Neuronal stem cell (in vitro differentiated cells): ENCODE results near the gene CDC42BPA.

Source experiments
- DNase-seq: peaks from one replicate; pipeline ENCODE4 v3.0.0-alpha.2; 2013; ENCODE audit warnings: low spot score
- H2AFZ ChIP-seq: one replicate; pipeline ENCODE4 v1.6.1; 2013; ENCODE audit warnings: mild to moderate bottlenecking, low read length, inconsistent platforms
- H2AK5ac ChIP-seq: 2 replicates; pipeline ENCODE4 v1.6.1; 2013; ENCODE audit warnings: low read depth, mild to moderate bottlenecking, inconsistent platforms, low read length, moderate library complexity, mixed read lengths
- H2BK120ac ChIP-seq: 2 replicates; pipeline ENCODE4 v1.6.1; 2013; ENCODE audit warnings: low read depth, mild to moderate bottlenecking, inconsistent platforms, low read length, moderate library complexity, mixed read lengths
- H2BK12ac ChIP-seq: one replicate; pipeline ENCODE4 v1.6.1; 2013; ENCODE audit warnings: low read length, inconsistent platforms
- H2BK15ac ChIP-seq: 2 replicates; pipeline ENCODE4 v1.6.1; 2013; ENCODE audit warnings: mild to moderate bottlenecking, low read length, inconsistent platforms, mixed read lengths
- H2BK5ac ChIP-seq: one replicate; pipeline ENCODE4 v1.6.1; 2013; ENCODE audit warnings: inconsistent platforms, mild to moderate bottlenecking, low read length, moderate library complexity
- H3K14ac ChIP-seq: one replicate; pipeline ENCODE4 v1.6.1; 2013; ENCODE audit warnings: low read length, inconsistent platforms
- H3K18ac ChIP-seq: 2 replicates; pipeline ENCODE4 v1.6.1; 2013; ENCODE audit warnings: low read length, inconsistent platforms
- H3K23ac ChIP-seq: 2 replicates; pipeline ENCODE4 v1.6.1; 2013; ENCODE audit warnings: low read depth, mild to moderate bottlenecking, mixed read lengths, low read length, inconsistent platforms; ENCODE audit not compliant: poor library complexity
- H3K27ac ChIP-seq: replicated peaks from 3 replicates; pipeline ENCODE4 v1.5.1; 2013; ENCODE audit warnings: low read length, inconsistent platforms
- H3K27me3 ChIP-seq, 3 experiments: 2 replicates each; pipeline ENCODE4 v1.6.1; 2013; ENCODE audit warnings: low read length in 3 of 3, mild to moderate bottlenecking in 2 of 3, inconsistent platforms in 1 of 3, low read depth in 1 of 3, mixed read lengths in 1 of 3, moderate library complexity in 1 of 3; ENCODE audit not compliant: control insufficient read depth in 3 of 3, insufficient read depth in 3 of 3
- H3K36me3 ChIP-seq, 2 donors: replicated peaks in 1 of 2; 2 replicates each; pipeline ENCODE4 v1.6.1; 2013; ENCODE audit warnings: low read length in 2 of 2; ENCODE audit not compliant: control insufficient read depth in 2 of 2, insufficient read depth in 2 of 2
- H3K4ac ChIP-seq: 2 replicates; pipeline ENCODE4 v1.6.1; 2013; ENCODE audit warnings: inconsistent platforms, mild to moderate bottlenecking, low read length, moderate library complexity
- H3K4me1 ChIP-seq, 2 donors: 1 replicate in 1 of 2; 2 replicates in 1 of 2; pipeline ENCODE4 v1.6.1; 2013; ENCODE audit warnings: low read length in 2 of 2, low read depth in 1 of 2; ENCODE audit not compliant: control insufficient read depth in 2 of 2, insufficient read depth in 1 of 2
- H3K4me2 ChIP-seq: one replicate; pipeline ENCODE4 v1.6.1; 2013; ENCODE audit warnings: mild to moderate bottlenecking, low read length, inconsistent platforms; ENCODE audit not compliant: insufficient read depth, poor library complexity, severe bottlenecking
- H3K4me3 ChIP-seq, 2 donors: 2 replicates each; pipeline ENCODE4 v1.5.1; 2013; ENCODE audit warnings: low read length in 2 of 2, mild to moderate bottlenecking in 2 of 2, inconsistent platforms in 1 of 2, moderate library complexity in 1 of 2
- H3K79me1 ChIP-seq: one replicate; pipeline ENCODE4 v1.6.1; 2013; ENCODE audit warnings: low read depth, mild to moderate bottlenecking, inconsistent platforms, low read length, moderate library complexity
- H3K9ac ChIP-seq: one replicate; pipeline ENCODE4 v1.6.1; 2013; ENCODE audit warnings: mild to moderate bottlenecking, low read depth, low read length, inconsistent platforms; ENCODE audit not compliant: poor library complexity
- H3K9me3 ChIP-seq, 2 donors: replicated peaks in 1 of 2; 2 replicates each; pipeline versions ENCODE3 to v1.6.1; 2013; ENCODE audit warnings: low read length in 2 of 2, mild to moderate bottlenecking in 2 of 2, inconsistent platforms in 1 of 2, low read depth in 1 of 2, mixed read lengths in 1 of 2, moderate library complexity in 1 of 2; ENCODE audit not compliant: control insufficient read depth in 2 of 2, insufficient read depth in 1 of 2
- H4K8ac ChIP-seq: one replicate; pipeline ENCODE4 v1.6.1; 2013; ENCODE audit warnings: low read depth, mild to moderate bottlenecking, inconsistent platforms, low read length, moderate library complexity
- H4K91ac ChIP-seq: one replicate; pipeline ENCODE4 v1.6.1; 2013; ENCODE audit warnings: low read length, low read depth, mild to moderate bottlenecking, inconsistent platforms; ENCODE audit not compliant: poor library complexity
- WGBS, 2 donors: extraction: QIAGEN DNeasy Blood & Tissue Kit; methylation state at CpG; one replicate each; pipeline ENCODE4 v1.1.7; 2013; ENCODE audit warnings: missing lambda C conversion rate in 2 of 2, mixed read lengths in 1 of 2; ENCODE audit not compliant: insufficient read length in 2 of 2, insufficient replicate concordance in 1 of 2; ENCODE audit errors: extremely low coverage in 2 of 2; 5-methylcytosine and 5-hydroxymethylcytosine counted together

CDC42BPA gene

DNA sequence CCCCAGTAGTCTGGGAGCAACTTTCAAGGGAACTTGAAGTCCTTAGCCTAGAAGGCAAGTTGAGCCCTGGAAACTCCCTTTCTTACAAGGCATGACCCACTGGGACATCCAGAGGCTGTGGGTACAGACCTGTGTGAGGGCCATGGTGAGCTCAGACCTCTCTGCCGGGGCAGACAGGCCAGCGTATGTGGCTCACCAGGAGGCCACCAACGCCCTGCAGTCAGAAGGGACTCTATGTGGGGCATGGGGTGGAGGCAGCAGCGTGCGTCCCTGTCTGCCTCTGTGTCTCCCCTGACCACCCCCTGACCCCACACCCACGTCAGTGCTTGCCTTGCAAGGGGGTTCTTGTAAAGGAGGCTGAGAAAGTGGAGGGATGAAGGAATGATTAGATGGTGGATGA, 367.4 kb downstream of the CDC42BPA start:
- peak overlapping the region; percentile 71 for H3K9ac ChIP-seq
- H2AFZ ChIP-seq: no peak overlapping the region
- no peak overlapping the region for H2BK5ac ChIP-seq
- H3K79me1 ChIP-seq: peaks cover 4% of the 10 kb centered on the region
- no peak overlapping the region for H4K8ac ChIP-seq
- no peak overlapping the region for H3K23ac ChIP-seq
- H4K91ac ChIP-seq: no peak overlapping the region
- H2AK5ac ChIP-seq: no peak overlapping the region
- WGBS, 2 donors: no CpG with 5 or more reads among the region's 6 CpGs
- no peak overlapping the region for H2BK12ac ChIP-seq
- H3K4me2 ChIP-seq: no peak overlapping the region
- no peak for DNase-seq
- no peak overlapping the region for H3K4ac ChIP-seq
- peak overlapping the region; percentile 77 for H2BK120ac ChIP-seq
- H3K14ac ChIP-seq: peak overlapping the region; percentile 9
- no peaks in the 10 kb centered on the region for H3K36me3 ChIP-seq
- no peak overlapping the region for H3K18ac ChIP-seq
- peaks cover 1 to 3% of the 10 kb centered on the region in 2 donors for H3K4me1 ChIP-seq
- no peak overlapping the region for H2BK15ac ChIP-seq
- H3K4me3 ChIP-seq: peak overlapping the region in 1 of 2 donors; percentile 20
- peaks cover 2 to 6% of the 10 kb centered on the region in 2 donors for H3K9me3 ChIP-seq
- H3K27ac ChIP-seq: no peak overlapping the region
- no peaks in the 10 kb centered on the region for H3K27me3 ChIP-seq

GRCh38 chr1:226950316-226950715, 368.0 kb downstream of the CDC42BPA start:
- Histone ChIP-seq H3K23ac (no peak overlapping the region), H2BK12ac (no peak overlapping the region), H2BK120ac (no peak overlapping the region), H2BK5ac (no peak overlapping the region), H4K91ac (no peak overlapping the region), H3K79me1 (peaks cover 4% of the 10 kb centered on the region), H3K9ac (no peak overlapping the region), H3K4me1 (peaks cover 4 to 6% of the 10 kb centered on the region in 2 donors), H3K14ac (no peak overlapping the region), H2BK15ac (no peak overlapping the region), H4K8ac (no peak overlapping the region), H3K18ac (no peak overlapping the region), H2AK5ac (no peak overlapping the region), H3K9me3 (peaks cover 2 to 6% of the 10 kb centered on the region in 2 donors), H3K36me3 (no peaks in the 10 kb centered on the region), H3K27ac (no peak overlapping the region), H3K4me2 (no peak overlapping the region), H3K27me3 (no peaks in the 10 kb centered on the region), H3K4ac (no peak overlapping the region), H2AFZ (no peak overlapping the region), H3K4me3 (no peak overlapping the region)
- no CpG with 5 or more reads among the region's 1 CpG for WGBS, 2 donors
- DNase-seq: no peak

- Histone ChIP-seq H2BK12ac (no peak overlapping the region), H4K8ac (no peak overlapping the region), H4K91ac (no peak overlapping the region), H3K18ac (no peak overlapping the region), H3K14ac (no peak overlapping the region), H2AK5ac (no peak overlapping the region), H2BK120ac (no peak overlapping the region), H3K36me3 (no peaks in the 10 kb centered on the region), H2BK5ac (no peak overlapping the region), H3K4ac (no peak overlapping the region), H3K27ac (no peak overlapping the region), H3K4me1 (peaks cover 8 to 10% of the 10 kb centered on the region in 2 donors), H3K27me3 (no peaks in the 10 kb centered on the region), H2BK15ac (no peak overlapping the region), H3K23ac (no peak overlapping the region), H3K9me3 (peaks cover 2 to 6% of the 10 kb centered on the region in 2 donors), H3K4me3 (no peak overlapping the region), H2AFZ (no peak overlapping the region), H3K9ac (no peak overlapping the region), H3K4me2 (no peak overlapping the region), H3K79me1 (peaks cover 4% of the 10 kb centered on the region)
- WGBS, 2 donors: no CpG with 5 or more reads among the region's 3 CpGs
- DNase-seq: no peak
These were observed 368.9 kb downstream of the CDC42BPA start for GRCh38 chr1:226949401-226949800.

DNA sequence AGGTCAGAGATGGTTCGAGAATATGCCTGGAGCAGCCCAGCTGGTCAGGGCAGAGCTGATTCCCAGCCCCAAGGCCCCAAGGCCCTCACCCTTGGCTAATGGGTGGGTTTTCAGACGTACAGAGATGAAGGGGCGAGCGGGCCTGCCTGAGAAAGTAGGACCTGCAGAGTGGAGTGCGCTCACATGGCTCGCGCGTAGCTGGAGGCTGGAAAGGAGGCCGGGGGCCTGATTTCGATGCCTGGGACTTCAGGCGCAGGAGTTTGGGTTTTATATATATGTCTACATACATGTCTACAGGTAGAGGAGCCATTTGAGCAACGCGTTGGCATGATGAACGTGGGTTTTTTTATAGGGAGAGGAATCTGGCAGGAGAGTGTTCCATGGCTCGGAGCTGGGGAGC, 369.3 kb downstream of the CDC42BPA start:
- Histone ChIP-seq H3K9ac (no peak overlapping the region), H3K4me2 (no peak overlapping the region), H3K79me1 (peaks cover 4% of the 10 kb centered on the region), H3K27me3 (no peaks in the 10 kb centered on the region), H2BK120ac (no peak overlapping the region), H3K14ac (no peak overlapping the region), H3K9me3 (peaks cover 2 to 6% of the 10 kb centered on the region in 2 donors), H2BK15ac (no peak overlapping the region), H3K18ac (no peak overlapping the region), H3K4me1 (peaks cover 8 to 10% of the 10 kb centered on the region in 2 donors), H3K23ac (no peak overlapping the region), H4K8ac (no peak overlapping the region), H2BK12ac (no peak overlapping the region), H3K27ac (no peak overlapping the region), H3K4ac (no peak overlapping the region), H4K91ac (no peak overlapping the region), H2AFZ (no peak overlapping the region), H3K36me3 (no peaks in the 10 kb centered on the region), H2BK5ac (no peak overlapping the region), H2AK5ac (no peak overlapping the region), H3K4me3 (no peak overlapping the region)
- DNase-seq: no peak
- WGBS, 2 donors: no CpG with 5 or more reads among the region's 15 CpGs
